ENCODE measurements around the gene TMEM52. TPM values are rescaled to one million over a fixed set of nuclear protein-coding genes. Genes with fewer than 3 reads are reported as not detected.

The TMEM52 gene
- total and polyA plus RNA-seq, 2 experiments from 2014 or later: 3.6 to 5.8 TPM

DNA sequence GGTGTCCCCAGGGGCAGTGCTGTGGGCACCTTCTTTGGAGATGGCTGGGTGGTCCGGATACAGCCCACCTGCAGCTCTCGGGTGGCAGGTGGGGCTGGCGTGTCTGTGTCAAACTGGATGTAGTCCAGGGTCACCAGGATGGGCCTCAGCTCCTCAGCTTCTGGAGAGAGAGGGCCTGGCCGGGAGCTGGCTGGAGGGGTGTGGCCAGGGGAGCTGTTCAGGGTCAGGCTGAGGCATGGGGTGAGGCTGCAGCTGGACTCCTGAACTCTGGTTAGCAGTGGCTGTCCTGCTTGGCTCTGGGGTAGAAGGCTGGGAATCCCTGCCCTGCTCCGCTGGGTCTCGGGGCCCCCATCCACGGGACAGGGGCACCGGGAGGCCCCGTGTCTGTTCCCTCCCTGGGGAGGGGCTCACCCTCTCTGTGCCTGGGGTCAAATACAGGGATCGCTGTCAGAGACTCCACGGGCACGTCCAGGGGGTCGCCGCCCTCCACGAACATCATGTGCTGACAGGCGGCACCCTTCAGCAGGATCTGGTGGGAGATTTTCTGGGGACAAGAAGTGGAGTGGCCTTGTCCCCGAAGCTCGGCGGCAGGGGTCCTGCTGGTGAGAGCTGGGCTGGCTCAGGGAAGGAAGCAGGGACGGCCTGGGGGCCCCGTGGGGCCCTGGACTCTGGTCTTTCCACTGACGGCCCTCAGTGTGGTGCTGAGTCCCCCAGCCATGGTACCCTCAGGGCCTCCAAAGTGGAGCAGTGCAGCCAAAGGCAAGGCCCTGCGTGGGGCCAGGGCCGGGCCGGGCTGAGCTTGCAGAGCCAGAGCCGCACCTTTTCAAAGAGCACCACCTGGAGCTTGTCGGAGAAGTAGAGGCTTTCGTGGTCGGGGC is 4.1 kb upstream of the TMEM52 start:
- no peaks in the 10 kb centered on the region for H3K9me2 ChIP-seq (replicated peaks; ENCODE audit: insufficient read depth)
- no peaks in the 10 kb centered on the region for H4K20me1 ChIP-seq (ENCODE audit: insufficient read depth, poor library complexity, severe bottlenecking)
- peak; percentile 73 for DNase-seq (ENCODE audit: low spot score)
- H3K27ac ChIP-seq: peak overlapping the region; percentile 79
- whole genome bisulfite sequencing (ENCODE audit: low lambda C conversion rate, missing lambda C conversion rate): 76% methylated on average over 29 of the region's 29 CpGs
- TF ChIP-seq EZH2 (IDR thresholded peaks at IDR 0.05; ENCODE audit: borderline replicate concordance) (no peak), EZH2phosphoT487 (IDR thresholded peaks at IDR 0.05; ENCODE audit: low read depth, severe bottlenecking, unreplicated experiment) (no peak)
- TF ChIP-seq, protein P1, sequence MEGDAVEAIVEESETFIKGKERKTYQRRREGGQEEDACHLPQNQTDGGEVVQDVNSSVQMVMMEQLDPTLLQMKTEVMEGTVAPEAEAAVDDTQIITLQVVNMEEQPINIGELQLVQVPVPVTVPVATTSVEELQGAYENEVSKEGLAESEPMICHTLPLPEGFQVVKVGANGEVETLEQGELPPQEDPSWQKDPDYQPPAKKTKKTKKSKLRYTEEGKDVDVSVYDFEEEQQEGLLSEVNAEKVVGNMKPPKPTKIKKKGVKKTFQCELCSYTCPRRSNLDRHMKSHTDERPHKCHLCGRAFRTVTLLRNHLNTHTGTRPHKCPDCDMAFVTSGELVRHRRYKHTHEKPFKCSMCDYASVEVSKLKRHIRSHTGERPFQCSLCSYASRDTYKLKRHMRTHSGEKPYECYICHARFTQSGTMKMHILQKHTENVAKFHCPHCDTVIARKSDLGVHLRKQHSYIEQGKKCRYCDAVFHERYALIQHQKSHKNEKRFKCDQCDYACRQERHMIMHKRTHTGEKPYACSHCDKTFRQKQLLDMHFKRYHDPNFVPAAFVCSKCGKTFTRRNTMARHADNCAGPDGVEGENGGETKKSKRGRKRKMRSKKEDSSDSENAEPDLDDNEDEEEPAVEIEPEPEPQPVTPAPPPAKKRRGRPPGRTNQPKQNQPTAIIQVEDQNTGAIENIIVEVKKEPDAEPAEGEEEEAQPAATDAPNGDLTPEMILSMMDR (IDR thresholded peaks at IDR 0.05; ENCODE audit: poor library complexity): no peak
- H3K4me2 ChIP-seq: peak overlapping the region; percentile 57
- H3K9me3 ChIP-seq (ENCODE audit: low read depth): no peaks in the 10 kb centered on the region
- H3K36me3 ChIP-seq (replicated peaks; ENCODE audit: insufficient read depth, low read depth): no peaks in the 10 kb centered on the region
- no peaks in the 10 kb centered on the region for H3K27me3 ChIP-seq
- H3K79me2 ChIP-seq: no peaks in the 10 kb centered on the region
- H3K4me3 ChIP-seq: no peak overlapping the region
- peaks cover 16% of the 10 kb centered on the region for H3K4me1 ChIP-seq (ENCODE audit: insufficient read depth)
- no peak overlapping the region for H2AFZ ChIP-seq

DNA sequence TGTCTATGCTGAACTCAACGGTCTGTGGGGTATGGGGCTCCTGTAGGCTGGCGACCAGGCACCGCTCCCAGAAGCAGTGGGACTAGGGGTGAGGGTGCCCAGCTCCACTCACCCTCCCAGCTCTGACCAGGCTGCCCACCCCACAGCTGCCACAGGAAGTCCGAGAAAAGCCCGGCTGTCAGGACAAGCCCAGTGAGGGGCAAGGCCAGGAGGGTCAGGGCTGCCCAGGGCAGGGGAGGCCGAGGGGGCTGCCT is 3.5 kb upstream of the TMEM52 start:
- TF ChIP-seq, protein P1 (IDR thresholded peaks at IDR 0.05; ENCODE audit: poor library complexity): no peak
- TF ChIP-seq EZH2phosphoT487 (IDR thresholded peaks at IDR 0.05; ENCODE audit: low read depth, severe bottlenecking, unreplicated experiment) (no peak), EZH2 (IDR thresholded peaks at IDR 0.05; ENCODE audit: borderline replicate concordance) (no peak)
- Histone ChIP-seq H3K4me3 (no peak overlapping the region), H4K20me1 (ENCODE audit: insufficient read depth, poor library complexity, severe bottlenecking) (no peaks in the 10 kb centered on the region), H3K4me1 (ENCODE audit: insufficient read depth) (peaks cover 16% of the 10 kb centered on the region), H2AFZ (no peak overlapping the region), H3K36me3 (replicated peaks; ENCODE audit: insufficient read depth, low read depth) (no peaks in the 10 kb centered on the region), H3K79me2 (no peaks in the 10 kb centered on the region), H3K9me2 (replicated peaks; ENCODE audit: insufficient read depth) (no peaks in the 10 kb centered on the region), H3K9me3 (ENCODE audit: low read depth) (no peaks in the 10 kb centered on the region), H3K4me2 (no peak overlapping the region), H3K27me3 (no peaks in the 10 kb centered on the region), H3K27ac (peak overlapping the region; percentile 79)
- 95% methylated on average over 6 of the region's 6 CpGs for WGBS (ENCODE audit: low lambda C conversion rate, missing lambda C conversion rate)
- no peak for DNase-seq (ENCODE audit: low spot score)

DNA sequence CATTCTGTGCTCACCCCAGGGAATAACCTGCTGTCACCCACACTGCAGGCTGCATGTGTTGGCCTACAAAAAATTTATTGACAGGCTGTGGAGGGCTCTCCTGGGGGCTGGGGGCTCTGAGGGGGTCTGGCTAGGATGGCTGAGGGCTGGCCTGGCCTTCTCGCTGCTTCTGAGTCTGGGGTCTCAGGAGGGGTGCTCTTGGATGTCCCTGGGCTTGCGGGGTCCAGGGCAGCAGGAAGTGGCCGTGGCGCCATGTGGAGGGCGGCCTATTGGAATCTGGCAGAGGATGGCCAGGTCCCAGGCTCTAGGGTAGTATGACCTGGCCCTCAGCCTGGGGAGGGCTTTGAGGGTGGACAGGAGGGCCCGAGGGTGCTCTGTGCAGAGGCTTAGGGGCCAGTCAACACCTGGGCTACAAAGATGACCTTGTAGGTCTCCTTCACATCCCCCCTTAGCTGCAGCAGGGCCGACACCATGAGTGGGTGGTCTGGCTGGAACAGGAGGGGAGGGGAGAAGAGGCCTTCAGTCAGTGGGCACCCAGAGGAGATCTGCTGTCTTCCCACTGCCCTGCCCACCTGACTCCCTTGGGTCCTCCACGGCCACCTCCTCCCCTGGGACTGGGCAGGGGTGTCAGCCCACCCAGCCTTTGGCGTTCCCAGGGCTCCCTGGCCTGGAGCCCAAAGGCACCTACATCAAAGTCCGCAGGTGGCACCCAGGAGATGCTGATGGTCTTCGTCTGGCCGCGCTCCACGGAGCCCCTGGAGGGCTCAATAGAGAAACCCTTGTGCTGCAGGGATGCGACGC is 3.0 kb upstream of the TMEM52 start:
- Histone ChIP-seq H3K9me3 (ENCODE audit: low read depth) (no peaks in the 10 kb centered on the region), H3K4me1 (ENCODE audit: insufficient read depth) (peaks cover 16% of the 10 kb centered on the region), H4K20me1 (ENCODE audit: insufficient read depth, poor library complexity, severe bottlenecking) (no peaks in the 10 kb centered on the region), H3K27me3 (no peaks in the 10 kb centered on the region), H3K36me3 (replicated peaks; ENCODE audit: insufficient read depth, low read depth) (no peaks in the 10 kb centered on the region), H3K27ac (no peak overlapping the region), H3K4me2 (no peak overlapping the region), H3K79me2 (no peaks in the 10 kb centered on the region), H3K4me3 (no peak overlapping the region), H3K9me2 (replicated peaks; ENCODE audit: insufficient read depth) (no peaks in the 10 kb centered on the region), H2AFZ (no peak overlapping the region)
- TF ChIP-seq EZH2 (IDR thresholded peaks at IDR 0.05; ENCODE audit: borderline replicate concordance) (no peak), EZH2phosphoT487 (IDR thresholded peaks at IDR 0.05; ENCODE audit: low read depth, severe bottlenecking, unreplicated experiment) (no peak)
- TF ChIP-seq, protein P1 (IDR thresholded peaks at IDR 0.05; ENCODE audit: poor library complexity): no peak
- WGBS (ENCODE audit: low lambda C conversion rate, missing lambda C conversion rate): 96% methylated on average over 16 of the region's 16 CpGs
- DNase-seq (ENCODE audit: low spot score): peak; percentile 6

All from hepatocyte (in vitro differentiated cells).